NCI-H2107 (cell line): ENCODE results near the gene RNF14.

Experiments used
- DNase-seq: peaks from one replicate; lab custom pipeline; 2025; lab: John Stamatoyannopoulos, UW

Gene RNF14

GRCh38 chr5:141947316-141947715 is 21.6 kb upstream of the RNF14 start:
- DNase-seq = no peak

DNA sequence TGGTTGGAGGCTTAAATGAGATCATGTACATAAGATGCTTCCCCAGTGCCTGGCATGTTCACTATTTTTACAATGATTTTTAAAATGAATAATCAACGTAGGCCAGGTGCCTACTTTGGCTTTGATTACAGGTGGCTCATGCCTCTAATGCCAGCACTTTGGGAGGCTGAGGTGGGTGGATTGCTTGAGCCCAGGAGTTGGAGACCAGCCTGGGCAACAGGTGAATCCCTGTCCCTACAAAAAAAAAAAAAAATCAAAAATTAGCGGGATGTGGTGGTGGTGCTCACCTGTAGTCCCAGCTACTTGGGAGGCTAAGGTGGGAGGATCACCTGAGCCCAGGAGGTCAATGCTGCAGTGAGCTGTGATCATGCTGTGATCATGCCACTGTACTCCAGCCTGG is 20.1 kb upstream of the RNF14 start:
- no peak for DNase-seq

- no peak for DNase-seq
Observed at GRCh38 chr5:141949511-141949910, 19.4 kb upstream of the RNF14 start.

GRCh38 chr5:141950207-141951005 is 18.5 kb upstream of the RNF14 start:
- no peak for DNase-seq

DNA sequence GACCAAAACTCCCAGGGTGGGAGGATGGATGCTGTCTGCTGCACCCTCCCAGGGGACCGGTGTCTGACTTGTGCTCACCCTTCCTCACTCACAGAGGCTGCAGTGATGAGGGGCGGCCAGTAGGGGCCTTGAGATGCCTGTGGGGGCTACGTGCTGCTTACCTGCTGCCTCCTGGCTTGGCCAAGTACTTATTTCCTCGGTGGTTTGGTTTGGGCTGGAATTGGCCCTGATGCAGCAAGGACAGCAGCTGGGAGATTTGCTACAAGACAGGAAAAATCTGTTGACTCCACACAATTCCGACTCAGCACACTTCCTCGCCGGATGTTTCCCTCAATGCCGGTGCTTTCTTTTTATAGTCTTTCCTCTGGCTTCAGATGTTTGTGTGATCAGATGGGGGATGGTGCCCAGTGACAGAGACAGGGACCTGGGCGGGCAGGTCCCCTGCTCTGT is 17.5 kb upstream of the RNF14 start:
- DNase-seq = no peak

GRCh38 chr5:141952020-141952419 is 16.9 kb upstream of the RNF14 start:
- DNase-seq = no peak

GRCh38 chr5:141954194-141954593 is 14.7 kb upstream of the RNF14 start:
- no peak for DNase-seq

GRCh38 chr5:141957367-141957996 is 11.4 kb upstream of the RNF14 start:
- no peak for DNase-seq

GRCh38 chr5:141958113-141958512 is 10.8 kb upstream of the RNF14 start, which contains the start of gene PCDH12:
PCDH12 (minus strand) TSS chr5:141958202; CDS start chr5:141957851, 351 bp downstream.
- no peak for DNase-seq

DNA sequence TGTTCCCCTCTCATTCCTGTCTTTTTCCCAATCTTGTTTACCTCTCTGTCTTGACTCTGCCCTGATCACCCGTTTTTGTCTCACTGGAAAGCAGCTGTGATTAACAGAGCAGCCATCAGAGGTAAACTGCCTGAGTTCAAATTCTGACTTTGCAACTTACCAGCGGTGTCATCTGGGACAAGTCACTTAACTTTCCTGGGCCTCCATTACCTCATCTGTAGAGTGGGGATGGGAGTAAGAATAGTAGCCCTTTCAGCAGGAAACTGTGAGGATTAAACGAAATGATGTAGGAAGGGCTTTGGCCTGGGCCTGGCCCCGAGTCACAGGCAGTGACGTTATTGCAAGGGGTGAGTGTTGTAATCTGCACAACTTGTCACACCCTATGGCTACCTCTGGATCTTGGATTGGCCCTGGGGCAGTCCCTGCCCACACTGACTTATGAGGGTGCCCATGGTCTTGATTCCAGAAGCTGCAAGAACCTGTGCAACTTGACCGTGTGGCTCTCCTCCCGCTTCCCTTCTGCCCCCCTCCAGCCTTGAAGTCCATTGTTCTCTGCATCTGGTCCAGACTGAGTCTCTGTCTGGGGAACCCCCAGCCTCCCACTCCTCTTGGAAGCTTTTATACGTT is 10.2 kb upstream of the RNF14 start:
- DNase-seq = no peak

DNA sequence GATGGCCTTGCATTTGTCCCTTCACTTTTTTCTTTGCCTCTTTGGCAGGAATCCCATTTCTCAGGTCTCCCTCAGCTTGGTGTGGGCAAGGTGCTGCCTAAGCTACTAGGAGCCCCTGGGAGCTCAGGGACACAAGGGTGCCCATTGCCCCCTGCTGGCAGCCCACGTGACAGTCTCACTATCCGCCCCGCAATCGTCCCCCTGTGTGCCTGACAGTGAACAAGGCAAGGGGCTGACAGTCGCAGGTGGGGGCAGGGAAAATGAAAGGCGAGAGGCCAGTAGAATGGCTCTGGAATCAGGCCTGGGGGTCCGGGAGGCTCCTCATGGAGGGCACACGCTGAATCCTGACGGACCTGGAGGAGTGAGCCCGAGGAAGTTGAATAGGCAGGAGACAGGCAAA is 8.9 kb upstream of the RNF14 start:
- no peak for DNase-seq

GRCh38 chr5:141960449-141961323 is 8.2 kb upstream of the RNF14 start:
- DNase-seq = peak; percentile 76

DNA sequence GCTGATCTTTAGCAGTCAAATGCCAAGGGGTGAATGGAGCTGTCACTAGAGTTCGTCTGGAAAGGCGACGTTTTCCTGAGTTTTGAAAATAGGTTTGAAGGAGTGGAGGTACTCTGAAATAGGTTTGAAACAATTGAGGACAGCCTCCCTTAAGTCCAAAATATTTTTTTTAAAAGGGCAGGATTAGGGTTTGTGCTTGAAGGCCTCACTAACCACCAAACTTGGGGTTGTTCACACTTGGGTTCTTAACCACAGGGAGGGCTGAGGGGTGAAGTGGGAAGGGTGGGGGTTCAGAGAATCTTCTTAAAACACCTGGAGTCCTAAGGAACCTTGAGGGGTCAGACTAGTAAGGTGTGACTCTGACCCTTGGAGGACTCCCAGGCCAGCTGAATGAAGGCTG is 7.4 kb upstream of the RNF14 start:
- no peak for DNase-seq

DNA sequence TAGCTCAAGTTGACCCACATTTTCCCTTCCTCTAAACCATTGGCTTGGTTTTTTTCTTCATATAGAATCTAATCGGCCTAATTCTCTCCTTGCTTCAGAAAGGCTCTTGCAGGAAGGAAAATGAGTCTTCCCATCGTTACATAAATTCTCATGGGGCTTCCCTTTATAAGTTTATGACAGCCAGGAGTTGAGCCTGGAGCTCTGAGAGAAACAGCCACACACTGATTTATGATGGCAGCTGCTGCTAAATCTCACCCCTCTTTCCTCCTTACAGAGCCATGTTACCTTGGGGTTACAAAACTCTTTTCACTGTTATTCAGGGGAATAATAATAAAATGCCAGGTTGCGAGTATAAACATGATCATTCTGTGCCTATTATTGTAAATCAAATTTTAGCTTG is 5.2 kb upstream of the RNF14 start:
- DNase-seq = no peak

DNA sequence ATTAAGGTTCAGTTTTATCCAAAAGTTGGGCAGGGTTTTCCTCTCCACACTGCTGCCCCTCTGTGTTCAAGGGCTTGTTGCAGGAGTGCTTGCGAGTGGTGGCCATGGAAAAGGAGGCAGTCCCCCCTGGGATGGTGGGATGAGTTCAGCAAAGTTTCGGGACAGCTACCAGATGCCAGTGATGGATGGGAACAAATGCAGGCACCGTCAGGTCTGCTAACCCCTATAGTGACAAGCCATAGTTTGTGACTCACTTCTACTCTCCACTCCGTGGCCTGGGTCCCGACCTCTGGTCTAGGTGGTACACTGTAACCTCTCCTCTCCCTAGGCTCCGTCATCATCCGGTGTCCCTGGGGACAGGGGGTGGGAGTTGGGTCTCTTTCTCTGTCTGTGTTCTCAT is 3.8 kb upstream of the RNF14 start:
- DNase-seq = no peak

DNA sequence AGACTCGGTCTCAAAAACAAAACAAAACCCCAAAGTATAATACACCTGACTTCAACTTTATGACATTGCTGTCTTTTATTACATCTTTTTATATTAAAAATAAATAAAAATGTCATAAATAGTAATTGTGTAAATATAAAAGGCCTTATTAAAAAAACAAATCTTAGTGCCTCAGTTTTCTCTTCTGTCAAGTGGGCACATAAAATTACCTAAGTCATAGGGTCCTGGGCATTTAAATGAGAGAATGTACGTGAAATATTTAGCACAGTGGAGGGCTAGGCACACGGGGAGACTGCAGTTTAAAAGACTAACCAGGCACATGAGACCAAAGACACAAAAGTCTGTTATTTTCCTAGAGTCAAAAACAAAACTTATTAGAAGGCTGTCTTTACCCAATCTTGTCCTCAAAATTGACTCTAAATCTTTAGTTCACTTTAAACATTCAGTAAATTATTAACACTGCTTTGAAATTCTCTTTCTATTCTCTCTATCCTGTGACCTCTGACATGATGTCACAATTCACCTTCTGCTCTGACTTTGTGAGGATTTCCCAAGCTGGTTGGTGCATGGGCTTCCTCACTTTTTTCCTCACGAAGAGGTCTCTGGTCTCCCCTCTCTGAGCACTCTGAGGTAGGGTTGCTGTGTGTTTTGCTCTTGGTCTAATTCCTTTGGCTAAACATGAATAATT is 2.5 kb upstream of the RNF14 start:
- no peak for DNase-seq

GRCh38 chr5:141966963-141967333 is 2.0 kb upstream of the RNF14 start:
- DNase-seq = no peak

DNA sequence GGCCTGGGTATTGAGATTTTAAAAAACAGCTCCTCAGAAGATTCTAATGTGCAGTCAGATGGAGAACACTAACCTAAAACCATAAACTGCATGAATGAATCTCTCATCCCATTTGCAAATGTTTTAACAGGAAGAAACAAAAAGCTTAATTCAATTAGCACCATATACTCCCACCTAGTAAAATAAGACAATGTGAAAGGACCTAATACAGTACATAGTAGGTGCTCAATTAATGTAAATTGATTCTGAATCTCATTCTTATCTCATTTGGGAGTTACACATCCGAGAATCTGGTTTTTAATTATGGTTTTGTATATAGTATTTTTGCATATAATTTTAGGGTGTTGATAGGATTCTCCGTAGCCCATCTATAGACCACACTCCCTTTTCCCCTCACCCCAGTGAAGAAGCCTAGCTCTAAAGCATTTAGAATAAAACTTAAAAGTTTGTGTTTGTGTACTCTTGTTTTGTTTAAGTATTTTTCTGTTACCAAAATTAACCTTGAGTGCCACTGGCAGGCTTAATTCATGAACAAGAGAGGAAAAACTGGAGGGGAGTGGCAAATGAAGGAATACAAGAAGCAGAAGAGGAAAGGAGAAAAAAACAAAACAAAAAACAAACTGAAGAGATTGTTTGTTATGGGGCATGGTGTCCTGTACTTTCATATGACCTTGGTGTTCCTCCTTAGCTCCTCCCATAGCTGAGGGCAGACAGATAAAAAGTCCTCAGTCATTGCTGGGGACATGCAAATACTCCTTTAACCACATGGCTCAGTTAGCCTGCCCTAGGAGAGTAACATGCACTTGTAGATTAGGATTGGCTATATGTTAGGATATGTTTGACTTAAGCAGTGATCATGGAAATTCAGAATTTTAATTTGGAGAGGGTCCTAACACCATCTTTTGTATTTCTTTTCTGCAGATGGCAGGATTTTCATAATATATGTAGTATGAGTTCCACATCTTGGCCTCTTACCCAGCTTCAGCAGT is 1.2 kb downstream of the RNF14 start:
- DNase-seq = no peak

GRCh38 chr5:141973871-141974595 is 5.1 kb downstream of the RNF14 start:
- DNase-seq = no peak

- no peak for DNase-seq
Observed at GRCh38 chr5:141976176-141976575, 7.3 kb downstream of the RNF14 start.
